LNCAP (cell line): ENCODE data around the gene LIN37.

Source experiments
- CTCF ChIP-seq: fragments of 450-650 bp; IDR thresholded peaks from 2 replicates; pipeline ENCODE4 v1.5.1; 2017; ENCODE audit warnings: mild to moderate bottlenecking

Gene LIN37

GRCh38 chr19:35755131-35755549 lies 6.8 kb downstream of the LIN37 start:
- no peak for TF ChIP-seq CTCF

- no peak for TF ChIP-seq CTCF
These were observed 7.4 kb downstream of the LIN37 start for GRCh38 chr19:35755550-35756376.

- no peak for TF ChIP-seq CTCF
These were observed 8.2 kb downstream of the LIN37 start, which contains the start of gene HSPB6 for GRCh38 chr19:35756377-35757230. Gene HSPB6, minus strand, starts transcription at chr19:35757029. Its CDS starts 21 bp downstream, at chr19:35757008.

GRCh38 chr19:35757231-35757748 lies 8.9 kb downstream of the LIN37 start:
- no peak for TF ChIP-seq CTCF

- TF ChIP-seq CTCF, result no peak
These were observed 9.6 kb downstream of the LIN37 start, which contains the start of gene PROSER3 for GRCh38 chr19:35757749-35758608. Gene PROSER3, plus strand, starts transcription at chr19:35758176. Its CDS starts 40 bp downstream, at chr19:35758216.

- no peak for TF ChIP-seq CTCF
These were observed 11.3 kb downstream of the LIN37 start for GRCh38 chr19:35759697-35760096.
